Nephron progenitor cell (in vitro differentiated cells): Measurements from ENCODE around the gene BCL2L2.

Source experiments
- DNase-seq: peaks from one replicate; pipeline ENCODE4 v3.0.0; 2021
- H3K27ac Mint-ChIP-seq: 2 replicates; pipeline ENCODE4 v1.8.0; 2021; ENCODE audit warnings: mild to moderate bottlenecking, moderate library complexity, mixed read lengths
- H3K27me3 Mint-ChIP-seq: 2 replicates; pipeline ENCODE4 v1.8.0; 2021; ENCODE audit warnings: mild to moderate bottlenecking, low read depth, mixed read lengths; ENCODE audit not compliant: poor library complexity
- H3K36me3 Mint-ChIP-seq: 2 replicates; pipeline ENCODE4 v1.8.0; 2021; ENCODE audit warnings: low read depth, mixed read lengths
- H3K4me1 Mint-ChIP-seq: 2 replicates; pipeline ENCODE4 v1.8.0; 2021; ENCODE audit warnings: mixed read lengths
- H3K4me3 Mint-ChIP-seq: 2 replicates; pipeline ENCODE4 v1.8.0; 2021; ENCODE audit warnings: mild to moderate bottlenecking, moderate library complexity, mixed read lengths
- H3K9me3 Mint-ChIP-seq: 2 replicates; pipeline ENCODE4 v1.8.0; 2021; ENCODE audit warnings: mild to moderate bottlenecking, moderate library complexity, mixed read lengths
- CTCF ChIP-seq: fragments of 200-600 bp; sonication (generic); IDR thresholded peaks from 2 replicates; pipeline ENCODE4 v1.5.0; 2021; ENCODE audit warnings: antibody characterized with exemption

Gene BCL2L2

DNA sequence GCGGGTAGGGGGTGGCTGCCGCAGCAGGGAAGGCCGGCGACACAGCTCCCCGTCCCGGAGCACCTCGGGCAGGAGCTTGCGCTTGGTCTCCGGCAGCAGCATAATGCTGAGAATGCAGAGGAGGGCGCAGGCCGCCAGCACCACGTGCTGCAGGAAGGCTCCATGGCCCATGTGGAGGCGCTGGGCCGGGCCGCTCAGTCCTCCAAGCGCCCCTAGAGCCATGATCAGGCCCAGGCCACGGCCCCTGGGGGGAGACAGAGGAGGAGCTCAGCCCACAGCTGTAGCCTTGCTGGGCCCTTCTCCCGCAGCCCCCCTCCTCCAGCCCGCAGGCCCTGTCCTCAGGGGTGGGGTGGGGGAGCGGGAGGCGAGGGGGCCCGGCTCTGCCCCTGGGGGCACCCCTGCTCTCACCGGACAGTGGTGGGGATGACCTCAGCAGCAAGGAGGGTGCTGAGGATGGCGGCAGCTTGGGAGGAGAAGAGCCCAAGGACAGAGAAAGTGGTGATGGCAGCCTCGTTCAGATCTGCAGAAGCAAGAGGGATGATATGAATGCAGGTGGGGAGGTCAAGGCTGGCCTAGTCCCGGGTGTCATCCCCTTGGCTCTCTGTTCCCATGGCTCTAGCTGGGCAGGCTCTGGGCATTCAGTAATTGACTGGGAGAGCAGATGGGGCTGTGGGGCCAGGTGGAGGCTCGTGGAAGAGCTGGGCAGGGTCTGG, 40.2 kb downstream of the BCL2L2 start:
- H3K9me3 Mint-ChIP-seq = peaks cover 12% of the 10 kb centered on the region
- H3K27ac Mint-ChIP-seq = no peak overlapping the region
- TF ChIP-seq CTCF = no peak
- peaks cover 19% of the 10 kb centered on the region for H3K36me3 Mint-ChIP-seq
- DNase-seq = no peak
- no peak overlapping the region for H3K4me3 Mint-ChIP-seq
- H3K4me1 Mint-ChIP-seq = peaks cover 20% of the 10 kb centered on the region
- H3K27me3 Mint-ChIP-seq = peaks cover 24% of the 10 kb centered on the region

DNA sequence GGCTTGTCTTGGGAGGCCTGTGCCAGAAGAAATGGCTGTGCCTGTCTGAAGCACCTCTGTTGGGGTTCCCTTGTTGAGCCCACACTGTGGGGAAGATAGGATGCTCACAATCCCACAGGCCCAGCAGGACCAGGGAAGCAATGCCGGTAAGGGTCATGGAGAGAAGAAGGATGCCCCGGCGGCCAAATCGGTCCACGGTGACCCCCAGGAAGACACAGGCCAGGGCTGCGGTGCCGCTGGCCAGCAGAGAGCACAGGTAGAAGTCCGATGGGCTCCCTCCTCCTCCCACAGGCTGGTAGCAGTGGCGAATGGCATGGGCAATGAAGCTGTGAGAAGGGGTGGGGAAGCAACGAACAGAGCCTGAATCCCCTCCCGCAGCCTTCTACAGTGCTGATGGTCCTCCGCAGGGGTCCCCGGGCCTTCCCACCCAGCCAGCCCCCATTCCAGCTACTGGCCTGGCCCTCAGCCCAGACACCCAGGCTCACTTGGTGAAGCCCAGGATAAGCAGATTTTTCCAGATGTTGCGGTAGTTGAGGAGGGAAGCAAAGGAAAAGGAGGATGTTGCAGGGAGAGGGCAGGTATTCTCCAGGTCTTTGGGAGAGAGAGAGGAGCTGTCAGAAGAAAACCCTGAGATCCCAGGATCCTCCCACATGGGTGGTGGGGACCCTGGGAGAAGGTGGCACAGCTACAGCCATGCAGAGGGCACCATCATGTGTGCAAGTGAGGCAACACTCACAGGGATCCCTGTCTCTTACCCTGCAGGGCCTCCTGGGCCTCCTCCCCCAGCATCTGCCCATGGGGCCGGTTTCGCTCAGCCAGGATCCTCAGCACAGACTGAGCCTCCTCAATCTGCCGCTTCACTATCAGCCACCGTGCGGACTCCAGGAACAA, 41.0 kb downstream of the BCL2L2 start:
- Mint-ChIP-seq H3K4me1 (peaks cover 20% of the 10 kb centered on the region), H3K9me3 (peaks cover 11% of the 10 kb centered on the region), H3K27ac (no peak overlapping the region), H3K36me3 (peaks cover 19% of the 10 kb centered on the region), H3K27me3 (peaks cover 25% of the 10 kb centered on the region), H3K4me3 (no peak overlapping the region)
- no peak for DNase-seq
- no peak for TF ChIP-seq CTCF

DNA sequence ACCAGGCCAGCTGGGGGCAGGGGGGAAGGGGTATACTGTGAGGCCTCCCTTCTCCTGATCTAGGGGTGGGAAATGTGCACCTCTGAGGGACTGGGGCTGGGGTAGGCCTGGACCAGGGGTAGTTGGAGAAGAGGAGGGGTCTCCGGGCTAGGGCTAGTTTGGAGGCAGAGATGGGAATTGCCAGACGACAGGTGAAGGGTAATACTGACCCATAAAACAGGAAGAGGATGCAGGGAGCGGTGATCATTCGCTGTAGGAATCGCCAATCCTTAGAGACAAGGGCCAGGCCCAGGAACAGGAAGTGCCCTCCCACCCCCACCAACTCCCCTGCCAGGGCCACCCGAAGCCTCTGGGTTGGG, 41.6 kb downstream of the BCL2L2 start:
- Mint-ChIP-seq H3K4me3 (no peak overlapping the region), H3K9me3 (peaks cover 11% of the 10 kb centered on the region), H3K36me3 (peaks cover 19% of the 10 kb centered on the region), H3K4me1 (peaks cover 26% of the 10 kb centered on the region), H3K27me3 (peaks cover 31% of the 10 kb centered on the region), H3K27ac (no peak overlapping the region)
- no peak for DNase-seq
- no peak for TF ChIP-seq CTCF

DNA sequence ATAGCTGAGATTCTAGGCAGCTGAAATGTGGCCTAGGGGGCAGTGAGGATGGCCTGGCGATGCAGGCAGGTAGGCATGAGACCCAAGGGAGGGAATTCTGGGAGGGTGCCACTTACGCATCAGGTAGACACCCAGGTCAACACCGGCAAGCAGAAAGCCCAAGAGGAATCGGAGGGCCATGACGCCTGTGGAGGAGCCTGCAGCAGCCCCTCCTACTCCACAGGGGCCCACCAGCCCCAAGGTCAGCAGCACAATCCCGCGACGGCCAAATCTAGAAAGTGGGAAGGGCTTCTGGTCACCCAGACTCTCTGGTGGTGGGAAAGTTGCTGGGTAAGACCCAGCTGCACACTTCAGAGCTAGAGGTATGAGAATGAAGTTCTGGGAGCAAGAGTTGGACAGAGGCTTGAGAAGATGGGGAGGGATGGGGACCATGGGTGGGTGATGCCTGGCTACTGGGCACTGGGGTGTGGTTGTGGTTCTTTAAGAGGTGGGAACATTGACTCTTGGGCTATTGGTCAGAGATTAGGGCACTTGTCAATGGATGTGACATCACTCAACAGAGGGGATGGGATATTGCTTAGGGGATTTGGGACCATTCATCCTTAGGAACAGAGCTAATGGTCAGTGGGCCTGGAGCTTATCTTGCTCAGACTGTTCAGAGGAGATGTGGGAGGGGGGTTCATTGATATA, 42.7 kb downstream of the BCL2L2 start:
- Mint-ChIP-seq H3K4me3 (no peak overlapping the region), H3K27me3 (peaks cover 33% of the 10 kb centered on the region), H3K36me3 (peaks cover 19% of the 10 kb centered on the region), H3K27ac (peak overlapping the region; percentile 65), H3K4me1 (peaks cover 36% of the 10 kb centered on the region), H3K9me3 (peaks cover 11% of the 10 kb centered on the region)
- TF ChIP-seq CTCF = no peak
- no peak for DNase-seq

DNA sequence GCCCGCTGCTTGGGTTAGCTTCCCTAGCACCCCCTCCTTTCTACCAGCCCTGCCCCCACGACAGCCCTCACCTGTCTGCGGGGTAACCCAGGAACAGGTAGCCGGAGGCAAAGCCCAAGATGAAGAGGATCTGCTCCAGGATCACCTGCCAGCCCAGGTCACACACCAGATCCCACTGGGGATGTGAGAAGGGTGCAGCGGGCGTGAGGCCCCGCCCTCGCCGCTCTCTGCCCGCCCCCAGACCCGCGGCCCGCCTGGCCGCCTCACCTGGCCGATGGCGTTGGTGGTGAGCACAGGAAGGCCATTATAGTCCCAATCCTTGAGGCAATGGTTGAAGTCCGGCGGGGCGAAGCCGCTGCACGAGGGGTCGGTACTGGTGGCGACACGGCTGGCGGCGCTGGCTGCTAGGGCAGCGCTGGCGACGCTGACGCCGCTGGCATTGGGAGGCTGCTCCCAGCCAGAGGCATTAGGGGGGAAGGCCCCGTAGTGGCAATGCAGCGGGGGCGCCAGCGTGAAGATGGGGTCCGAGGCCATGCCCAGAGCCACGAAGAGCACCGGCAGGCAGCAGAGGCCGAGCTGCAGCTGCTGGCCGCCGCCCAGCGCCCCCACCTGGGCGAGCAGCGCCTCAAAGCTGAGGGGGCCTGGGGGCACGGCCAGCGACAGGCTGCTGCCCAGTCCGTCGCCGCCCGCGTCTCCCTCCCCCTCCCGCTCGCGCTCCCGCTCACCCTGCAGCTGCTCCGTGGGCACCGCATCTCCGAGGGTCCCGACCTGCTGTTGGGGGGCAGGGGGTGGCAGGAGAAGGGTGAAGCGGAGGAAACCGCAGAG, 45.3 kb downstream of the BCL2L2 start:
- peak overlapping the region; percentile 84 for H3K4me3 Mint-ChIP-seq

More for the DNA sequence above, 45.3 kb downstream of the BCL2L2 start:
- H3K9me3 Mint-ChIP-seq = peaks cover 11% of the 10 kb centered on the region
- peak; percentile 6 for TF ChIP-seq CTCF
- DNase-seq = peak; percentile 56
- peaks cover 26% of the 10 kb centered on the region for H3K4me1 Mint-ChIP-seq
- no peak overlapping the region for H3K27ac Mint-ChIP-seq
- H3K27me3 Mint-ChIP-seq = peaks cover 33% of the 10 kb centered on the region
- H3K36me3 Mint-ChIP-seq = peaks cover 31% of the 10 kb centered on the region
